H1 (cell line): ENCODE measurements around the gene EML4. TPM values are rescaled to one million over a fixed set of nuclear protein-coding genes. Genes with fewer than 3 reads are reported as not detected.

Source experiments
- HDAC2 ChIP-seq, 2 experiments: fragments of 300-600 bp in 1 of 2; sonication (generic) in 1 of 2; IDR thresholded peaks; 2 replicates each; pipeline ENCODE4 v1.6.1; 2011 to 2012; ENCODE audit warnings: low read depth in 2 of 2, low read length in 2 of 2, mild to moderate bottlenecking in 2 of 2, moderate library complexity in 2 of 2, borderline replicate concordance in 1 of 2, inconsistent platforms in 1 of 2
- KDM4A ChIP-seq: IDR thresholded peaks from one replicate; pipeline ENCODE4 v1.7.1; 2012; ENCODE audit warnings: low read depth, mild to moderate bottlenecking, moderate library complexity, low read length, inconsistent platforms; ENCODE audit not compliant: severe bottlenecking
- SUZ12 ChIP-seq: fragments of 200-600 bp; sonication (generic); IDR thresholded peaks from 2 replicates; pipeline ENCODE4 v1.6.1; 2012; ENCODE audit warnings: mild to moderate bottlenecking, inconsistent platforms, low read length, moderate library complexity, mixed read lengths
- TAF7 ChIP-seq: optimal IDR thresholded peaks from 2 replicates; pipeline ENCODE3; 2011; ENCODE audit warnings: low read depth, mild to moderate bottlenecking, inconsistent platforms, low read length, moderate library complexity, borderline replicate concordance
- TEAD4 ChIP-seq: IDR thresholded peaks from 2 replicates; pipeline ENCODE4 v1.6.1; 2012; ENCODE audit warnings: low read depth, low read length, inconsistent platforms, mixed read lengths
- polyA plus RNA-seq, 7 experiments: library from polyadenylated mRNA; depleted of rRNA in 3 of 7; stranded (reverse) in 5 of 7; unstranded in 2 of 7; fragments of >200 nt in 5 of 7; fragments of 200-250 nt in 2 of 7; gene quantifications; 1 replicate in 5 of 7; 2 replicates in 1 of 7; 4 replicates in 1 of 7; pipeline versions ENCODE4 v1.2.1 to v1.2.3, GENCODE V29; 2011 to 2013; ENCODE audit warnings: missing spikeins in 2 of 7, mixed read lengths in 2 of 7
- total RNA-seq: library from RNA; stranded (reverse); fragmentation: NEBNext Ultra II Directional; extraction: Animal tissue kit (Norgen Biotek cat#: 25700); gene quantifications from 2 replicates; pipeline ENCODE4 v1.2.1, GENCODE V29; 2021
- TF ChIP-seq, protein P1 (sequence below): IDR thresholded peaks from 2 replicates; pipeline ENCODE4 v1.6.1; 2012; ENCODE audit warnings: low read length, inconsistent platforms

Gene EML4
- total and polyA plus RNA-seq, 2 of the 8 experiments (the other 6 are each of a cell fraction or from before 2014, with no cell fraction given), result 50.1 to 104 TPM

DNA sequence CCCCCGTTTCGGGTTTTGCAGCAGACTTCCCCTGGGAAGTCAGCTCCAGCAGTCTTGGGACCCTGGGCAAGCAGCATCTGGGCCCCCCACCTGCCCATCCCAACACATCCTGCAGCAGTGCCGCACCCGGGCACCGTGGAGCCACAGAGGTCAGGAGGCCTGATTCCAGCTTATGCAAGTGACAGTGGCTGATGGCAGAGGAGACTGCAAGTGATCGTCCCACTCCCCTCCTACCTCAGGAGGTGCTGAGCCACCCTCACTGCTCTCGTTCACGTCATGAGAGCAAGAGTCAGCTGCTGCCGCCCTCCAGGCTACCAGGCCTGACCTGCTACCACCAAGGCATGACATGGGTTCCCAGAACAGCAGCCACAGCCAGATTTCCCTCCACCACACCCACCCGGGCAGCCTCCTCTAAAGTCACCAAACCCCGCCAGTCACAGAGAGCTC lies 173.7 kb downstream of the EML4 start (continued):
- TF ChIP-seq, protein P1, sequence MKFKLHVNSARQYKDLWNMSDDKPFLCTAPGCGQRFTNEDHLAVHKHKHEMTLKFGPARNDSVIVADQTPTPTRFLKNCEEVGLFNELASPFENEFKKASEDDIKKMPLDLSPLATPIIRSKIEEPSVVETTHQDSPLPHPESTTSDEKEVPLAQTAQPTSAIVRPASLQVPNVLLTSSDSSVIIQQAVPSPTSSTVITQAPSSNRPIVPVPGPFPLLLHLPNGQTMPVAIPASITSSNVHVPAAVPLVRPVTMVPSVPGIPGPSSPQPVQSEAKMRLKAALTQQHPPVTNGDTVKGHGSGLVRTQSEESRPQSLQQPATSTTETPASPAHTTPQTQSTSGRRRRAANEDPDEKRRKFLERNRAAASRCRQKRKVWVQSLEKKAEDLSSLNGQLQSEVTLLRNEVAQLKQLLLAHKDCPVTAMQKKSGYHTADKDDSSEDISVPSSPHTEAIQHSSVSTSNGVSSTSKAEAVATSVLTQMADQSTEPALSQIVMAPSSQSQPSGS, result no peak
- TF ChIP-seq TEAD4, result no peak
- TF ChIP-seq SUZ12, result no peak
- TF ChIP-seq KDM4A, result no peak
- no peak for TF ChIP-seq TAF7
- TF ChIP-seq HDAC2 (IDR thresholded peaks at IDR 0.05; ENCODE audit: borderline replicate concordance in 1 of 2, low read depth in 2 of 2, low read length in 2 of 2), result no peak
